Bronchial epithelial cell (primary cell): ENCODE measurements around the gene CCT2. TPM values are rescaled to one million over a fixed set of nuclear protein-coding genes. Genes with fewer than 3 reads are reported as not detected.

Experiments used
- DNase-seq: peaks from one replicate; pipeline ENCODE4 v3.0.0-alpha.2; 2010; ENCODE audit warnings: low read depth
- FAIRE-seq: peaks from 2 replicates; lab custom pipeline; 2011; peaks lifted over from hg19 to GRCh38; lab: Jason Lieb, UNC
- H3K27me3 ChIP-seq: 2 replicates; pipeline ENCODE4 v1.5.1; 2011; ENCODE audit warnings: low read length; ENCODE audit not compliant: control insufficient read depth, insufficient read depth
- H3K36me3 ChIP-seq: 2 replicates; pipeline ENCODE4 v1.5.1; 2011; ENCODE audit warnings: low read length; ENCODE audit not compliant: control insufficient read depth, insufficient read depth
- H3K4me3 ChIP-seq: 2 replicates; pipeline ENCODE4 v1.5.1; 2011; ENCODE audit warnings: mild to moderate bottlenecking, low read depth, low read length, control low read depth
- CTCF ChIP-seq: IDR thresholded peaks from 2 replicates; pipeline ENCODE4 v1.5.1; 2011; ENCODE audit warnings: mild to moderate bottlenecking, moderate library complexity, low read length, control low read depth, inconsistent platforms; ENCODE audit not compliant: insufficient read depth, severe bottlenecking
- total RNA-seq: library from RNA; depleted of rRNA; stranded (reverse); fragments of >200 nt; gene quantifications from 2 replicates; pipeline ENCODE4 v1.2.1, GENCODE V29; 2014

Gene CCT2
- total RNA-seq, 1 donor from 2014 or later: 235 TPM

GRCh38 chr12:69616025-69616424 lies 30.8 kb downstream of the CCT2 start:
- no peak for TF ChIP-seq CTCF
- H3K36me3 ChIP-seq: no peaks in the 10 kb centered on the region
- DNase-seq: no peak
- H3K27me3 ChIP-seq: no peaks in the 10 kb centered on the region
- no peak overlapping the region for H3K4me3 ChIP-seq
- no peak for FAIRE-seq

DNA sequence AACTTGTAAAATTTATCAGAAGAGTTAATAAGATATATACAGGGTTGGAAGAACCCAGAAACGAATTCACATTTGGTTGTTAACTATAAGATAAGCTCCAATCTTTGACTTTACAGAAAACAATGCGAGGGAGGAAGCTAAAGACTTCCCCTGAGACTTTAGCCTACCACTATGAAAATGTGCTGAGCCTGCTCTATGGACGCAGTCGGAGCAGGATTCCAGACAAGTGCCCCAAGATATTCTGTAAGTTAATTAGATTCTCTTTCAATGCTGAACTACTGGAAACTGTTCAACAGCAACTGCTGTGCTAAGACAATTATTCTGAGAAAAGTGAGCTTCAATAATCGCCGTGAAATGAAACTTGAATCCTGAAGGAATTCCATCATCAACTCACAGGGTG lies 33.8 kb downstream of the CCT2 start:
- FAIRE-seq (no peak), DNase-seq (no peak)
- Histone ChIP-seq H3K36me3 (no peaks in the 10 kb centered on the region), H3K4me3 (no peak overlapping the region), H3K27me3 (no peaks in the 10 kb centered on the region)
- TF ChIP-seq CTCF: no peak

DNA sequence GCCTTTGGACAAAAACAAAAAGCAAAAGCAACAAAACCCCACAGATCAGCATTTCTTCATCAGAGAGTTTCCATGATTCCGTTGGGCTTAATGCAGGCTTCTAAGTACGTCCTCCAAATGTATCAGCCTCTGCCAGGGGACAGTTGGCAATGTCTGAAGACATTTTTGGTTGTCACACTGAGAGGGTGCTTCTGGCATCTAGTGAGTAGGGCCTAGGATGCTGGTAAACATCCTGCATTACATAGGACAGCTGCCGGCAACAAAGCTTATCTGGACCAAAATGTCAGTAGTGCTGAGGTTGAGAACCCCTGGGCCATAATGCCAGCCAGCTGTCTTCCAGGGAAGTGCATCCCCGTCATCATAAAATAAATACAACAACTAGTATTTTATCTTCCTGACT lies 34.8 kb downstream of the CCT2 start:
- Histone ChIP-seq H3K4me3 (no peak overlapping the region), H3K27me3 (no peaks in the 10 kb centered on the region), H3K36me3 (no peaks in the 10 kb centered on the region)
- TF ChIP-seq CTCF: no peak
- no peak for DNase-seq
- no peak for FAIRE-seq

DNA sequence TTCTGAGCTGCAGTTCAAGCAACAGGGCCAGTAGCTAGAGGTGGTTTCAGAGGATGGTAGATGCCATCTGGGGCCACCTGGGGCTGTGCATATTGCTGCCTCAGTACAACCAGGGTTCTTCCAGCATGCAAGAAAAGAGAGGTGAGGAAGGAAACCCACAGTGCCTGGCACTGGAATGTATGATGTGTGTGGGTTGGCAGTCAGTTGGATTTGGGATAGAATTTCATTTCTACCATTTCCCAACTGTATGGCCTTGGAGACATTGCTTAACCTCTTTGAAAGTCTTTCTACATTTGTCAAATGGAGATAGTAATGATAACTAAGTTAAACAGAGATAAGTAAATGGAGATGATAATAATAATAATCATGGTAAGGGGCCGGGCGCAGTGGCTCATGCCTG lies 35.7 kb downstream of the CCT2 start:
- DNase-seq (no peak), FAIRE-seq (no peak)
- no peaks in the 10 kb centered on the region for H3K27me3 ChIP-seq
- no peaks in the 10 kb centered on the region for H3K36me3 ChIP-seq
- TF ChIP-seq CTCF: no peak
- no peak overlapping the region for H3K4me3 ChIP-seq

GRCh38 chr12:69621551-69621950 lies 36.3 kb downstream of the CCT2 start:
- DNase-seq (no peak), FAIRE-seq (no peak)
- Histone ChIP-seq H3K36me3 (no peaks in the 10 kb centered on the region), H3K27me3 (no peaks in the 10 kb centered on the region), H3K4me3 (no peak overlapping the region)
- TF ChIP-seq CTCF: no peak

- H3K4me3 ChIP-seq: no peak overlapping the region
- no peaks in the 10 kb centered on the region for H3K27me3 ChIP-seq
- no peak for DNase-seq
- no peak for TF ChIP-seq CTCF
- H3K36me3 ChIP-seq: no peaks in the 10 kb centered on the region
- no peak for FAIRE-seq
Measured at GRCh38 chr12:69623970-69624369, 38.7 kb downstream of the CCT2 start.
